SK-N-SH (cell line): ENCODE results near the gene PPP6R2. TPM values are rescaled to one million over a fixed set of nuclear protein-coding genes. Genes with fewer than 3 reads are reported as not detected.

Source experiments
- CTCF ChIA-PET: fragments of 300-600, 350-600 bp; formaldehyde crosslinking; extraction: SDS; loops from one replicate; lab custom pipeline; 2021; lab: Yijun Ruan, JAX
- POLR2A ChIA-PET: fragments of 350-600 bp; sonication (Branson Sonifier 250); formaldehyde crosslinking; extraction: SDS; loops from one replicate; lab custom pipeline; 2020; ENCODE audit warnings: antibody characterized with exemption, inconsistent platforms; lab: Yijun Ruan, JAX
- DNase-seq: peaks from one replicate; pipeline ENCODE4 v3.0.0; 2012
- H2AFZ ChIP-seq: fragments of 200-600 bp; sonication (generic); 2 replicates; pipeline ENCODE4 v1.8.1; 2016; ENCODE audit warnings: antibody characterized with exemption, mild to moderate bottlenecking, low read depth
- H3F3A ChIP-seq: fragments of 200-600 bp; sonication (generic); replicated peaks from 2 replicates; pipeline ENCODE3; 2016; ENCODE audit warnings: antibody characterized with exemption, mild to moderate bottlenecking; ENCODE audit not compliant: insufficient read depth
- H3K27ac ChIP-seq, 2 experiments: fragments of 200-500 bp in 1 of 2; fragments of 200-600 bp in 1 of 2; sonication (Bioruptor generic) in 1 of 2; sonication (generic), shearing (Covaris generic) in 1 of 2; 2 replicates each; pipeline versions ENCODE4 v1.5.1 to v1.6.1; 2014 to 2016; ENCODE audit warnings: low read depth in 2 of 2, inconsistent platforms in 1 of 2, low read length in 1 of 2, mild to moderate bottlenecking in 1 of 2, mixed read lengths in 1 of 2
- H3K27me3 ChIP-seq: fragments of 200-600 bp; sonication (generic), shearing (Covaris generic); 2 replicates; pipeline ENCODE4 v1.6.1; 2016; ENCODE audit warnings: mixed run types; ENCODE audit not compliant: insufficient read depth
- H3K36me3 ChIP-seq, 2 experiments: fragments of 200-500 bp in 1 of 2; fragments of 200-600 bp in 1 of 2; sonication (Bioruptor generic) in 1 of 2; sonication (generic) in 1 of 2; replicated peaks in 1 of 2; 2 replicates each; pipeline versions ENCODE3 to v1.5.1; 2014 to 2016; ENCODE audit warnings: low read length in 1 of 2, mild to moderate bottlenecking in 1 of 2; ENCODE audit not compliant: insufficient read depth in 2 of 2, control insufficient read depth in 1 of 2
- H3K4me1 ChIP-seq, 2 experiments: fragments of 200-500 bp in 1 of 2; fragments of 200-600 bp in 1 of 2; sonication (Bioruptor generic) in 1 of 2; sonication (generic), shearing (Covaris generic) in 1 of 2; 2 replicates each; pipeline versions ENCODE4 v1.5.1 to v1.6.1; 2014 to 2016; ENCODE audit warnings: low read depth in 1 of 2, low read length in 1 of 2, mixed run types in 1 of 2; ENCODE audit not compliant: insufficient read depth in 2 of 2, control insufficient read depth in 1 of 2
- H3K4me2 ChIP-seq: fragments of 200-600 bp; sonication (generic), shearing (Covaris generic); 2 replicates; pipeline ENCODE4 v1.6.1; 2017; ENCODE audit warnings: mixed run types
- H3K4me3 ChIP-seq, 2 experiments: fragments of 200-500 bp in 1 of 2; fragments of 200-600 bp in 1 of 2; sonication (Bioruptor generic) in 1 of 2; sonication (generic), shearing (Covaris generic) in 1 of 2; 2 replicates each; pipeline versions ENCODE4 v1.5.1 to v1.8.1; 2014 to 2016; ENCODE audit warnings: low read depth in 2 of 2, inconsistent platforms in 1 of 2, low read length in 1 of 2, mild to moderate bottlenecking in 1 of 2, mixed read lengths in 1 of 2, moderate library complexity in 1 of 2
- H3K79me2 ChIP-seq: fragments of 200-600 bp; sonication (generic); 2 replicates; pipeline ENCODE4 v1.8.1; 2017; ENCODE audit warnings: mild to moderate bottlenecking; ENCODE audit not compliant: insufficient read depth
- H3K9ac ChIP-seq: fragments of 200-600 bp; sonication (generic); 2 replicates; pipeline ENCODE4 v1.6.1; 2017; ENCODE audit warnings: mixed run types
- H3K9me2 ChIP-seq: fragments of 200-600 bp; sonication (generic); 2 replicates; pipeline ENCODE4 v1.6.1; 2017; ENCODE audit warnings: mixed run types
- H3K9me3 ChIP-seq: fragments of 200-600 bp; sonication (generic); 2 replicates; pipeline ENCODE4 v1.6.1; 2017; ENCODE audit warnings: mixed run types, mild to moderate bottlenecking, moderate library complexity
- H4K20me1 ChIP-seq: fragments of 200-600 bp; sonication (generic); 2 replicates; pipeline ENCODE4 v1.6.1; 2017; ENCODE audit warnings: mild to moderate bottlenecking, mixed run types; ENCODE audit not compliant: insufficient read depth
- CTCF ChIP-seq: fragments of 200-600 bp; sonication (generic); IDR thresholded peaks from 2 replicates; pipeline ENCODE4 v1.6.1; 2017; ENCODE audit warnings: antibody characterized with exemption, mild to moderate bottlenecking, moderate library complexity
- ELF1 ChIP-seq: IDR thresholded peaks from 2 replicates; pipeline ENCODE4 v1.4.0; 2012
- EP300 ChIP-seq, 2 experiments: IDR thresholded peaks; 2 replicates each; pipeline versions ENCODE4 v1.4.0 to v1.6.1; 2012; ENCODE audit warnings: borderline replicate concordance in 1 of 2, low read depth in 1 of 2, low read length in 1 of 2
- FOXJ3 ChIP-seq: sonication (generic); formaldehyde crosslinking; IDR thresholded peaks from 2 replicates; pipeline ENCODE4 v1.5.1; 2020; ENCODE audit warnings: mild to moderate bottlenecking, missing genetic modification reagents
- FOXM1 ChIP-seq: IDR thresholded peaks from 2 replicates; pipeline ENCODE4 v1.4.0; 2012; ENCODE audit warnings: low read depth, mild to moderate bottlenecking
- GATA2 ChIP-seq: sonication (generic); formaldehyde crosslinking; IDR thresholded peaks from 2 replicates; pipeline ENCODE4 v1.5.0; 2020; ENCODE audit warnings: mild to moderate bottlenecking, missing genetic modification reagents
- NFIC ChIP-seq: IDR thresholded peaks from 2 replicates; pipeline ENCODE4 v1.4.0; 2012; ENCODE audit warnings: borderline replicate concordance
- POLR2AphosphoS5 ChIP-seq: IDR thresholded peaks from 2 replicates; pipeline ENCODE4 v1.6.1; 2012; ENCODE audit warnings: low read depth, low read length
- RAD21 ChIP-seq: IDR thresholded peaks from 2 replicates; pipeline ENCODE4 v1.6.1; 2012; ENCODE audit warnings: mild to moderate bottlenecking, low read length
- RCOR1 ChIP-seq: fragments of 150-350 bp; IDR thresholded peaks from 2 replicates; pipeline ENCODE4 v1.6.1; 2017; ENCODE audit warnings: antibody characterized with exemption, low read length
- RFX5 ChIP-seq: IDR thresholded peaks from 2 replicates; pipeline ENCODE4 v1.6.1; 2012; ENCODE audit warnings: mild to moderate bottlenecking, improper control_type of control experiment, low read length
- SIN3A ChIP-seq: IDR thresholded peaks from 2 replicates; pipeline ENCODE4 v1.6.1; 2012; ENCODE audit warnings: low read depth, mild to moderate bottlenecking, low read length, moderate library complexity, borderline replicate concordance
- SMC3 ChIP-seq: IDR thresholded peaks from 2 replicates; pipeline ENCODE4 v1.6.1; 2012; ENCODE audit warnings: low read depth, low read length, improper control_type of control experiment
- TAF1 ChIP-seq: IDR thresholded peaks from 2 replicates; pipeline ENCODE4 v1.6.1; 2012; ENCODE audit warnings: low read depth, mild to moderate bottlenecking, low read length, moderate library complexity, borderline replicate concordance
- TCF12 ChIP-seq: IDR thresholded peaks from 2 replicates; pipeline ENCODE4 v1.4.0; 2012
- TEAD4 ChIP-seq: IDR thresholded peaks from 2 replicates; pipeline ENCODE4 v1.4.0; 2012; ENCODE audit warnings: mild to moderate bottlenecking, borderline replicate concordance; ENCODE audit not compliant: insufficient read depth
- ZBTB33 ChIP-seq: IDR thresholded peaks from 2 replicates; pipeline ENCODE4 v1.4.0; 2012; ENCODE audit warnings: low read depth, borderline replicate concordance
- WGBS: methylation state at CpG from one replicate; pipeline ENCODE4 v1.1.6; 2017; ENCODE audit warnings: low lambda C conversion rate; 5-methylcytosine and 5-hydroxymethylcytosine counted together
- polyA plus RNA-seq, 3 experiments: library from polyadenylated mRNA; depleted of rRNA; stranded (reverse); fragments of >200 nt; gene quantifications; 2 replicates each; pipeline ENCODE4 v1.2.3, GENCODE V29; 2012

Gene PPP6R2
- polyA plus RNA-seq, 1 of the 3 experiments (the other 2 are of a cell fraction) = 45.7 TPM

GRCh38 chr22:50456026-50456425 lies 112.9 kb downstream of the PPP6R2 start:
- no peaks in the 10 kb centered on the region for H3K9me3 ChIP-seq
- H3K9me2 ChIP-seq = no peaks in the 10 kb centered on the region
- no peak overlapping the region for H3K4me2 ChIP-seq
- ChIA-PET CTCF (interaction anchor here (1.1 to 2.6 kb wide), 5 partner anchors 11 to 164 kb away, joined by 3 to 8 read pairs (median 7); no protein-coding TSS in a partner anchor), POLR2A (no interaction called here)
- no peaks in the 10 kb centered on the region; the same call in 1 of the 2 replicates for H3K79me2 ChIP-seq
- 85% methylated on average over 5 of the region's 11 CpGs for WGBS
- no peak overlapping the region for H3K27ac ChIP-seq
- peaks cover 17 to 50% of the 10 kb centered on the region in 2 experiments for H3K36me3 ChIP-seq
- no peak for DNase-seq
- H3K9ac ChIP-seq = no peak overlapping the region
- H3K4me1 ChIP-seq = no peaks in the 10 kb centered on the region
- H3F3A ChIP-seq = peaks cover 9% of the 10 kb centered on the region
- no peak overlapping the region for H3K4me3 ChIP-seq
- no peaks in the 10 kb centered on the region for H3K27me3 ChIP-seq
- H2AFZ ChIP-seq = no peak overlapping the region
- no peak for TF ChIP-seq RCOR1
- no peak for TF ChIP-seq RAD21
- no peak for TF ChIP-seq FOXM1
- TF ChIP-seq SIN3A = no peak
- TF ChIP-seq TEAD4 = no peak
- no peak for TF ChIP-seq ELF1
- no peak for TF ChIP-seq TCF12
- H4K20me1 ChIP-seq = no peaks in the 10 kb centered on the region

DNA sequence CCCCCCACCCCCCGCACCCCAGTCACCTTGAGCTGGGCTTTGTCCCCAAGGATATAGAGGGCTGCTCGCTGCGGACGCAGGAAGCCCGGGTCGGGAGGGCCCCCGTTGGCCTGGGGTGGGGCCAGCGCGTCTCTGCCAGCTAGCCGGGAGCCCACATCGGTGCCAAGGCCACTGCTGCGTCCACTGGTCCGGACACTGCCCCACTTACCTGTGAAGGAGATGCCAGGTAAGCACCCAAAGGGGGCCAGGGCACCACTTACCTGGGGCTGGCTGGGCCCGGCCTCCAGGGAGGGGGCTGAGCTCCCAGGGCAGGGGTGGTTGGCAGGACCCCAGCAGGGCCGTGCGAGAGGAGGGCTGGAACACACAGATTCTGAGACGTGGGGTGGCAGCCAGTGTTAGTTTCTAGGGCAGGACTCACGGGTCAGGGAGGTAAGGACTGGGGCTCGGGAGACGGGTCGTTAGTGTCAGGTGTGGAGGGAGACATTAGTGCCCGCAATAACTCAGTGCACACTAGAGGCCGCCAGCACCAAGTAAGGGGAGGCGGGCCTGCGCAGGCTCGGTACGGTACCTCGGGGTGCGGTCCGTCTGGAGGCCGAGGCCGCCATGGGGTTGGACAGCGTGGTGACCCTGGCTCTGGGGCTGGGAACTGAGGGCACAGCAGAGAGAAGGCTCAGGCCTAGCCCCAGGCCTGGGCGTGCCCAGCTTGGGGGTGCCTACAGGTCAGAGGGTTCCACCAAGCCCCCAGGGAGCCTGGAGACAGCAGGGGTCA lies 113.5 kb downstream of the PPP6R2 start:
- no peaks in the 10 kb centered on the region for H3K9me3 ChIP-seq
- CTCF ChIA-PET = interaction anchor here (0.8 to 2.6 kb wide), 6 partner anchors 11 to 163 kb away, joined by 3 to 8 read pairs (median 5); no protein-coding TSS in a partner anchor
- TF ChIP-seq SIN3A = no peak
- TF ChIP-seq CTCF = peak; percentile 44
- peak; percentile 13; the same call in 1 of the 2 replicates for TF ChIP-seq RAD21
- TF ChIP-seq SMC3 = 0 out of 2 replicates have a peak, but pooled peaks have one; percentile 18
- H3K4me3 ChIP-seq = no peak overlapping the region
- peak; percentile 69 for DNase-seq
- peaks cover 5% of the 10 kb centered on the region for H3F3A ChIP-seq
- no peak overlapping the region for H2AFZ ChIP-seq
- H3K4me2 ChIP-seq = no peak overlapping the region
- no peaks in the 10 kb centered on the region for H3K4me1 ChIP-seq
- no peak overlapping the region for H3K9ac ChIP-seq
- H3K36me3 ChIP-seq = peaks cover 10 to 53% of the 10 kb centered on the region in 2 experiments
- H3K9me2 ChIP-seq = no peaks in the 10 kb centered on the region
- H3K79me2 ChIP-seq = no peaks in the 10 kb centered on the region; the same call in 1 of the 2 replicates
- H3K27me3 ChIP-seq = no peaks in the 10 kb centered on the region
- H3K27ac ChIP-seq = no peak overlapping the region
- WGBS = 85% methylated on average over 18 of the region's 34 CpGs
- POLR2A ChIA-PET = no interaction called here
- no peaks in the 10 kb centered on the region for H4K20me1 ChIP-seq

- ChIA-PET POLR2A (no interaction called here), CTCF (interaction anchor here (1.0 to 1.2 kb wide), 2 partner anchors 19 to 39 kb away, joined by 3 read pairs; no protein-coding TSS in a partner anchor)
- no peaks in the 10 kb centered on the region for H3K27me3 ChIP-seq
- no peak for DNase-seq
- H3K4me1 ChIP-seq = no peaks in the 10 kb centered on the region
- H3K9ac ChIP-seq = no peak overlapping the region
- H3K27ac ChIP-seq = no peak overlapping the region
- H4K20me1 ChIP-seq = no peaks in the 10 kb centered on the region
- H3K36me3 ChIP-seq = peaks cover 0 to 72% of the 10 kb centered on the region in 2 experiments
- H3K9me3 ChIP-seq = no peaks in the 10 kb centered on the region
- WGBS = 98% methylated on average over 16 of the region's 22 CpGs
- no peaks in the 10 kb centered on the region for H3F3A ChIP-seq
- H3K4me2 ChIP-seq = no peak overlapping the region
- no peaks in the 10 kb centered on the region for H3K79me2 ChIP-seq
- no peaks in the 10 kb centered on the region for H3K9me2 ChIP-seq
- no peak overlapping the region for H3K4me3 ChIP-seq
- no peak overlapping the region for H2AFZ ChIP-seq
- no peak for TF ChIP-seq RCOR1
- no peak for TF ChIP-seq NFIC
- TF ChIP-seq RFX5 = no peak
- no peak for TF ChIP-seq TEAD4
- TF ChIP-seq POLR2AphosphoS5 = no peak
- no peak for TF ChIP-seq ZBTB33
- TF ChIP-seq TCF12 = no peak
- no peak for TF ChIP-seq EP300 (IDR thresholded peaks at IDR 0.05; ENCODE audit: borderline replicate concordance in 1 of 2, low read depth in 1 of 2, low read length in 1 of 2)
- no peak for TF ChIP-seq FOXJ3 (CRISPR knock-in tag)
- no peak for TF ChIP-seq TAF1
- TF ChIP-seq GATA2 (CRISPR knock-in tag) = no peak
Measured at GRCh38 chr22:50459016-50459415, 115.9 kb downstream of the PPP6R2 start.
